Suprapubic skin (tissue), 4 donors: ENCODE results near the gene SEPTIN3.

Experiments used
- CTCF ChIP-seq, 2 donors: fragments of 200-600 bp in 1 of 2; fragments of 450-650 bp in 1 of 2; sonication (generic) in 1 of 2; IDR thresholded peaks; one replicate each; pipeline ENCODE4 v1.5.1; 2016 to 2019; ENCODE audit warnings: antibody characterized with exemption in 2 of 2, mild to moderate bottlenecking in 1 of 2, moderate library complexity in 1 of 2
- EP300 ChIP-seq: sonication (generic); formaldehyde crosslinking; IDR thresholded peaks from one replicate; pipeline ENCODE4 v1.6.1; 2017; ENCODE audit warnings: antibody characterized with exemption
- POLR2A ChIP-seq, 2 donors: fragments of 450-650 bp; IDR thresholded peaks; one replicate each; pipeline ENCODE4 v1.6.1; 2017; ENCODE audit warnings: antibody characterized with exemption in 2 of 2, mild to moderate bottlenecking in 2 of 2, moderate library complexity in 2 of 2
- POLR2AphosphoS5 ChIP-seq, 3 donors: sonication (generic); formaldehyde crosslinking; IDR thresholded peaks; one replicate each; pipeline ENCODE4 v1.6.1; 2017; ENCODE audit warnings: antibody characterized with exemption in 3 of 3

GRCh38 chr22:42018224-42018623, 49.0 kb downstream of the SEPTIN3 start:
- TF ChIP-seq CTCF (IDR thresholded peaks at IDR 0.05) (no peak), EP300 (no peak), POLR2A (IDR thresholded peaks at IDR 0.05) (no peak), POLR2AphosphoS5 (IDR thresholded peaks at IDR 0.05) (no peak)
